Ishikawa (cell line): ENCODE data around the gene FAM221B.

Experiments
- CREB1 ChIP-seq: IDR thresholded peaks from 2 replicates; pipeline ENCODE4 v1.6.1; 2012; ENCODE audit warnings: low read depth
- EP300 ChIP-seq: IDR thresholded peaks from 2 replicates; pipeline ENCODE4 v1.6.1; 2012; ENCODE audit warnings: borderline replicate concordance
- FOXM1 ChIP-seq: IDR thresholded peaks from 2 replicates; pipeline ENCODE4 v1.6.1; 2012; ENCODE audit warnings: low read depth, borderline replicate concordance
- RAD21 ChIP-seq: IDR thresholded peaks from 2 replicates; pipeline ENCODE4 v1.6.1; 2012; ENCODE audit warnings: low read depth
- TAF1 ChIP-seq: IDR thresholded peaks from 2 replicates; pipeline ENCODE4 v1.6.1; 2012; ENCODE audit warnings: low read depth, mild to moderate bottlenecking
- TCF12 ChIP-seq: IDR thresholded peaks from 2 replicates; pipeline ENCODE4 v1.6.1; 2012; ENCODE audit warnings: low read depth
- TEAD4 ChIP-seq: IDR thresholded peaks from 2 replicates; pipeline ENCODE4 v1.6.1; 2012
- YY1 ChIP-seq: IDR thresholded peaks from 2 replicates; pipeline ENCODE4 v1.6.1; 2012; ENCODE audit warnings: low read depth
- ZBTB7A ChIP-seq: IDR thresholded peaks from 2 replicates; pipeline ENCODE4 v1.6.1; 2012; ENCODE audit warnings: low read depth
- TF ChIP-seq, protein P1 (sequence below): IDR thresholded peaks from 2 replicates; pipeline ENCODE4 v1.6.1; 2012; ENCODE audit warnings: low read depth, mild to moderate bottlenecking
- TF ChIP-seq, protein P2 (sequence below): IDR thresholded peaks from 2 replicates; pipeline ENCODE4 v1.6.1; 2012

DNA sequence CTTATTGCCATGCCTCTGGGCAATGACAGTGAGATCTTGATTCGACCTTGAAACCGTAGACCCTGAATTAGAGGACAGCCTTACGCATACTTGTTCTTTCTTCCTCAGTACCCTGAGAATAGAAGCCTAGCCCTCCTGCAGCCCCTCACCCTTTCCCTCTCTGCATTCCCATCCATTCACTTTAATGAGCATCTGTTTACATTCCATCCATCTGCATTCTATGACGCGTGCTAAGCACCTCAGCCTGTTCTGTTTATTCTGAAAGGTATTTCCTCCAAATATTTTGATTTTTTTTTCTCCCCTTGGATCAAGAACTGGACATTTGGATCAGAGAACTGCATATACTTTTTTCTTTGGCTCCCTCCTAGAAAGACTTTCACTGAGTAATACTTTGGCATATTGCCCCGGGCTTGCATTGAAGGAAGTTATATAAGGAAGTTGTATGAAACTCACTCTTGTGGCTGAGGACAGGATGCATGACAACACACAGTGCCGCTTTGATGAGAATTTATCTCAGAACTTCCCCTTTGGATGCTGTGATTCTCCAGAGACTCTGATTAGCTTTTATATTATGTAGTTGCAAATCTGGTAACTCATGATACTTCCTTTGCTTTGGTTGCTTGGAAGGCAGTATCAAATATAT is 16.2 kb upstream of the FAM221B start:
- no peak for TF ChIP-seq CREB1
- no peak for TF ChIP-seq TAF1
- TF ChIP-seq RAD21 = no peak
- no peak for TF ChIP-seq EP300
- TF ChIP-seq, protein P1, sequence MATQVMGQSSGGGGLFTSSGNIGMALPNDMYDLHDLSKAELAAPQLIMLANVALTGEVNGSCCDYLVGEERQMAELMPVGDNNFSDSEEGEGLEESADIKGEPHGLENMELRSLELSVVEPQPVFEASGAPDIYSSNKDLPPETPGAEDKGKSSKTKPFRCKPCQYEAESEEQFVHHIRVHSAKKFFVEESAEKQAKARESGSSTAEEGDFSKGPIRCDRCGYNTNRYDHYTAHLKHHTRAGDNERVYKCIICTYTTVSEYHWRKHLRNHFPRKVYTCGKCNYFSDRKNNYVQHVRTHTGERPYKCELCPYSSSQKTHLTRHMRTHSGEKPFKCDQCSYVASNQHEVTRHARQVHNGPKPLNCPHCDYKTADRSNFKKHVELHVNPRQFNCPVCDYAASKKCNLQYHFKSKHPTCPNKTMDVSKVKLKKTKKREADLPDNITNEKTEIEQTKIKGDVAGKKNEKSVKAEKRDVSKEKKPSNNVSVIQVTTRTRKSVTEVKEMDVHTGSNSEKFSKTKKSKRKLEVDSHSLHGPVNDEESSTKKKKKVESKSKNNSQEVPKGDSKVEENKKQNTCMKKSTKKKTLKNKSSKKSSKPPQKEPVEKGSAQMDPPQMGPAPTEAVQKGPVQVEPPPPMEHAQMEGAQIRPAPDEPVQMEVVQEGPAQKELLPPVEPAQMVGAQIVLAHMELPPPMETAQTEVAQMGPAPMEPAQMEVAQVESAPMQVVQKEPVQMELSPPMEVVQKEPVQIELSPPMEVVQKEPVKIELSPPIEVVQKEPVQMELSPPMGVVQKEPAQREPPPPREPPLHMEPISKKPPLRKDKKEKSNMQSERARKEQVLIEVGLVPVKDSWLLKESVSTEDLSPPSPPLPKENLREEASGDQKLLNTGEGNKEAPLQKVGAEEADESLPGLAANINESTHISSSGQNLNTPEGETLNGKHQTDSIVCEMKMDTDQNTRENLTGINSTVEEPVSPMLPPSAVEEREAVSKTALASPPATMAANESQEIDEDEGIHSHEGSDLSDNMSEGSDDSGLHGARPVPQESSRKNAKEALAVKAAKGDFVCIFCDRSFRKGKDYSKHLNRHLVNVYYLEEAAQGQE = no peak
- no peak for TF ChIP-seq TEAD4
- TF ChIP-seq, protein P2, sequence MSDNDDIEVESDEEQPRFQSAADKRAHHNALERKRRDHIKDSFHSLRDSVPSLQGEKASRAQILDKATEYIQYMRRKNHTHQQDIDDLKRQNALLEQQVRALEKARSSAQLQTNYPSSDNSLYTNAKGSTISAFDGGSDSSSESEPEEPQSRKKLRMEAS = no peak
- no peak for TF ChIP-seq TCF12
- TF ChIP-seq FOXM1 = no peak
- TF ChIP-seq YY1 = no peak
- TF ChIP-seq ZBTB7A = no peak
